IMR-90 (cell line): ENCODE measurements around the gene ZNF484. TPM values are rescaled to one million over a fixed set of nuclear protein-coding genes. Genes with fewer than 3 reads are reported as not detected.
"Not testable (repeated sequence)": the region's sequence is repeated elsewhere in the genome, so short reads cannot be mapped to it uniquely, and the experiment has no call there.

ENCODE experiments used
- ATAC-seq: fragments of 200-7000 bp; cut with Tn5 transposase; 2 replicates; pipeline ENCODE4 v1.9.1; 2020; ENCODE audit warnings: low read depth, mild to moderate bottlenecking, moderate library complexity
- BruUV-seq: library from RNA; stranded (reverse); fragments of 400-500 nt; replicated peaks from 2 replicates; lab custom pipeline; 2021; lab: Mats Ljungman, UMichigan
- CTCF ChIA-PET: fragments of 300-600 bp; formaldehyde crosslinking; extraction: SDS; loops from one replicate; lab custom pipeline; 2021; ENCODE audit warnings: antibody characterized with exemption; lab: Yijun Ruan, JAX
- POLR2A ChIA-PET: fragments of 300-600 bp; sonication (Branson Sonifier 250); formaldehyde crosslinking; loops from one replicate; lab custom pipeline; 2022; ENCODE audit warnings: antibody characterized with exemption; ENCODE audit not compliant: unreplicated experiment; lab: Charles Lee
- DNase-seq: peaks from one replicate; pipeline ENCODE4 v3.0.0; 2013
- H2AFZ ChIP-seq: replicated peaks from 2 replicates; pipeline ENCODE3; 2013; ENCODE audit warnings: low read length, mild to moderate bottlenecking; ENCODE audit not compliant: poor library complexity
- H2AK5ac ChIP-seq: 2 replicates; pipeline ENCODE4 v1.6.1; 2013; ENCODE audit warnings: low read depth, low read length, inconsistent platforms
- H2AK9ac ChIP-seq: replicated peaks from 2 replicates; pipeline ENCODE3; 2013; ENCODE audit warnings: mild to moderate bottlenecking, low read depth, low read length, moderate library complexity; ENCODE audit not compliant: poor library complexity
- H2BK120ac ChIP-seq: 2 replicates; pipeline ENCODE4 v1.6.1; 2013; ENCODE audit warnings: low read depth, low read length, inconsistent platforms
- H2BK15ac ChIP-seq: 3 replicates; pipeline ENCODE4 v1.6.1; 2013; ENCODE audit warnings: low read depth, low read length, inconsistent platforms
- H2BK20ac ChIP-seq: 2 replicates; pipeline ENCODE4 v1.6.1; 2013; ENCODE audit warnings: low read depth, mild to moderate bottlenecking, inconsistent platforms, low read length, moderate library complexity
- H2BK5ac ChIP-seq: 2 replicates; pipeline ENCODE4 v1.6.1; 2013; ENCODE audit warnings: mild to moderate bottlenecking, low read depth, low read length, inconsistent platforms; ENCODE audit not compliant: poor library complexity, severe bottlenecking
- H3K14ac ChIP-seq: replicated peaks from 2 replicates; pipeline ENCODE4 v1.6.1; 2013; ENCODE audit warnings: low read depth, low read length, inconsistent platforms
- H3K18ac ChIP-seq: 2 replicates; pipeline ENCODE4 v1.6.1; 2013; ENCODE audit warnings: low read depth, low read length, control low read depth
- H3K23ac ChIP-seq: 2 replicates; pipeline ENCODE4 v1.6.1; 2013; ENCODE audit warnings: low read depth, low read length, inconsistent platforms
- H3K27ac ChIP-seq: 2 replicates; pipeline ENCODE4 v1.5.1; 2013; ENCODE audit warnings: mild to moderate bottlenecking, control low read depth, low read length; ENCODE audit not compliant: insufficient read depth
- H3K27me3 ChIP-seq: 2 replicates; pipeline ENCODE4 v1.6.1; 2013; ENCODE audit warnings: low read length; ENCODE audit not compliant: control insufficient read depth, insufficient read depth
- H3K36me3 ChIP-seq: 2 replicates; pipeline ENCODE4 v1.6.1; 2013; ENCODE audit warnings: low read length, mixed read lengths; ENCODE audit not compliant: control insufficient read depth, insufficient read depth
- H3K4ac ChIP-seq: 2 replicates; pipeline ENCODE4 v1.6.1; 2013; ENCODE audit warnings: low read depth, low read length, inconsistent platforms
- H3K4me1 ChIP-seq: 2 replicates; pipeline ENCODE4 v1.6.1; 2013; ENCODE audit warnings: low read length, mixed read lengths; ENCODE audit not compliant: control insufficient read depth, insufficient read depth
- H3K4me2 ChIP-seq: 2 replicates; pipeline ENCODE4 v1.6.1; 2013; ENCODE audit warnings: low read depth, mild to moderate bottlenecking, control low read depth, low read length, moderate library complexity
- H3K4me3 ChIP-seq: 2 replicates; pipeline ENCODE4 v1.5.1; 2013; ENCODE audit warnings: low read depth, mild to moderate bottlenecking, control low read depth, low read length, moderate library complexity; ENCODE audit not compliant: insufficient read depth
- H3K56ac ChIP-seq: 2 replicates; pipeline ENCODE4 v1.6.1; 2013; ENCODE audit warnings: low read length, inconsistent platforms; ENCODE audit not compliant: insufficient read depth; ENCODE audit errors: extremely low read depth
- H3K79me1 ChIP-seq, 2 experiments: 2 replicates each; pipeline ENCODE4 v1.6.1; 2013; ENCODE audit warnings: low read length in 2 of 2, inconsistent platforms in 1 of 2, low read depth in 1 of 2
- H3K9ac ChIP-seq: 2 replicates; pipeline ENCODE4 v1.6.1; 2013; ENCODE audit warnings: low read depth, low read length, control low read depth
- H3K9me1 ChIP-seq: 2 replicates; pipeline ENCODE4 v1.6.1; 2013; ENCODE audit warnings: low read length, inconsistent platforms; ENCODE audit not compliant: insufficient read depth
- H3K9me3 ChIP-seq: 2 replicates; pipeline ENCODE4 v1.6.1; 2013; ENCODE audit warnings: low read length; ENCODE audit not compliant: control insufficient read depth, insufficient read depth
- H4K20me1 ChIP-seq: 2 replicates; pipeline ENCODE4 v1.6.1; 2013; ENCODE audit warnings: low read length, inconsistent platforms; ENCODE audit not compliant: insufficient read depth
- H4K5ac ChIP-seq: 2 replicates; pipeline ENCODE4 v1.6.1; 2013; ENCODE audit warnings: mild to moderate bottlenecking, low read depth, low read length, control low read depth
- H4K8ac ChIP-seq, 2 experiments: 2 replicates each; pipeline ENCODE4 v1.6.1; 2013; ENCODE audit warnings: low read depth in 2 of 2, low read length in 2 of 2, control low read depth in 1 of 2, inconsistent platforms in 1 of 2
- H4K91ac ChIP-seq: 2 replicates; pipeline ENCODE4 v1.6.1; 2013; ENCODE audit warnings: low read depth, low read length, inconsistent platforms; ENCODE audit not compliant: insufficient read depth
- WGBS, 2 experiments: methylation state at CpG; one replicate each; pipeline versions ENCODE4 v1.1.5 to v1.1.7; 2013; ENCODE audit warnings: missing lambda C conversion rate in 2 of 2; ENCODE audit not compliant: insufficient read length in 1 of 2; ENCODE audit errors: extremely low coverage in 2 of 2; 5-methylcytosine and 5-hydroxymethylcytosine counted together
- dilution Hi-C: fragments of 300-500 bp; cut with HindIII; formaldehyde crosslinking; loops from one replicate; pipeline ENCODE4 v1.14.3; 2018; ENCODE audit warnings: low sequenced_read_pairs; ENCODE audit not compliant: unreplicated experiment
- in situ Hi-C: fragments of 300-500 bp; cut with MboI; formaldehyde crosslinking; loops from 3 replicates; pipeline ENCODE4 v1.14.3; 2019; ENCODE audit warnings: low sequenced_read_pairs, inconsistent platforms, mixed read lengths
- intact Hi-C: fragments of 100-400 bp; cut with micrococcal nuclease; formaldehyde crosslinking; loops from 2 replicates; pipeline ENCODE4 v1.10.0; 2022
- polyA plus RNA-seq, 3 experiments: library from polyadenylated mRNA; depleted of rRNA; stranded (reverse); fragments of >200 nt; gene quantifications; 2 replicates each; pipeline ENCODE4 v1.2.3, GENCODE V29; 2012; ENCODE audit warnings: low replicate concordance in 1 of 3
- total RNA-seq: library from RNA; depleted of rRNA; stranded (reverse); fragments of >200 nt; gene quantifications from 2 replicates; pipeline ENCODE4 v1.2.3, GENCODE V29; 2012

ZNF484 gene
- total and polyA plus RNA-seq, 2 of the 4 experiments (the other 2 are of a cell fraction) = 1.4 to 11.8 TPM

- H3K27me3 ChIP-seq = peaks cover 13% of the 10 kb centered on the region
- H4K8ac ChIP-seq, H4K91ac ChIP-seq, H3K4ac ChIP-seq, H2BK20ac ChIP-seq, H4K20me1 ChIP-seq, H3K14ac ChIP-seq, H2BK15ac ChIP-seq, H3K4me1 ChIP-seq, BruUV-seq, H2BK5ac ChIP-seq, H3K27ac ChIP-seq, dilution Hi-C loops, H3K79me1 ChIP-seq, H3K4me2 ChIP-seq, POLR2A ChIA-PET, H3K23ac ChIP-seq, H3K36me3 ChIP-seq, DNase-seq, ATAC-seq, H3K9ac ChIP-seq, H2AFZ ChIP-seq, H2BK120ac ChIP-seq, in situ Hi-C loops, H3K9me1 ChIP-seq, intact Hi-C loops, H2AK5ac ChIP-seq, CTCF ChIA-PET, H3K4me3 ChIP-seq, H3K18ac ChIP-seq, H2AK9ac ChIP-seq, H4K5ac ChIP-seq, H3K56ac ChIP-seq, H3K9me3 ChIP-seq: not testable (repeated sequence)
- 80% methylated on average over 1 of the region's 15 CpGs; no CpG with 5 or more reads in 1 of the 2 experiments for WGBS, 2 experiments
Observed at GRCh38 chr9:92883666-92884405, 6.0 kb upstream of the ZNF484 start.
